ENCODE data around the gene LGR6. TPM values are rescaled to one million over a fixed set of nuclear protein-coding genes. Genes with fewer than 3 reads are reported as not detected.

Gene LGR6
- total and polyA plus RNA-seq, 2 of the 8 experiments (the other 6 are each of a cell fraction or from before 2014, with no cell fraction given) = 0.50 to 1.0 TPM

DNA sequence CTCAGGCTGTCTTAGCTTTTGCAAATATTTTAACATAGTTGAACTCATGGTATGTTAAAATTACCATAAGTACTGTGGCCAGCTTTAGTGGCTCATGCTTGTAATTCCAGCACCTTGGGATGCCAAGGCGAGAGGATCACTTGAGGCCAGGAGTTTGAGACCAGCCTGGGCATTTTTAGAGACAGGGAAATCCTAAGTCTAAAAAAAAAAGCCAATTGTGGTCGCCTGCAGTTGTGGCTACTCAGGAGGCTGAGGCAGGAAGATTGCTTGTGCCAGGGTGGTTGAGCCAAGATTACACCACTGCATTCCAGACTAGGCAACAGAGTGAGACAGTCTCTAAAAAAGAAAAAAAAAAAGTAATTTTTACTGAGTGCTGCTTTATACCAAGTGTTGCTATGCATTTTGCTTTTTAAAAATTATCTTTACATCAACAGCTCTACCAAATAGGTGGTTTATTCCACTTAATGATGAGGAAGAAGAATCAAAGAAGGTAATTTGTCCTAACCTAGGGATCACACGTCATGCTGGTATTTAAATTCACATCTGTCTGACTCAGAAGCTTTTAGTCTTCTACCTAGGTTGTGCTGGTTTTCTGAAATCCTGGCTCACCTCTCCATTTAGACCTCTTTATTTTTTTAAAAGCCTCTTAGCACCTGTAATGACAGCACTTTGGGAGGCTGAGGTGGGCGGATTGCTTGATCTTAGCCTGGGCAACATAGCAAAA is 171.7 kb downstream of the LGR6 start:
- Histone ChIP-seq H2BK120ac (replicated peaks; ENCODE audit: low read depth, low read length) (no peak overlapping the region), H3K23me2 (ENCODE audit: low read depth, low read length) (no peaks in the 10 kb centered on the region), H3K4ac (replicated peaks; ENCODE audit: insufficient read length, low read depth, low read length) (no peak overlapping the region), H3K56ac (replicated peaks; ENCODE audit: insufficient read length, low read depth, low read length) (no peak overlapping the region), H4K91ac (replicated peaks; ENCODE audit: insufficient read length, low read length) (no peak overlapping the region), H3K79me1 (ENCODE audit: low read depth, low read length) (no peaks in the 10 kb centered on the region), H4K8ac (ENCODE audit: extremely low read depth, insufficient read depth, low read length) (no peak overlapping the region), H2BK20ac (ENCODE audit: low read length) (no peak overlapping the region), H3K4me3 (ENCODE audit: extremely low read depth in 1 of 4, insufficient read depth in 2 of 4, low read depth in 3 of 4, low read length in 4 of 4) (no peak overlapping the region), H3K27ac (ENCODE audit: low read depth, low read length) (no peak overlapping the region), H2BK5ac (ENCODE audit: low read depth, low read length) (no peak overlapping the region), H3K36me3 (ENCODE audit: control insufficient read depth in 2 of 4, insufficient read depth in 4 of 4, low read length in 3 of 4) (no peaks in the 10 kb centered on the region), H2BK12ac (ENCODE audit: low read depth, low read length) (no peak overlapping the region), H2BK15ac (ENCODE audit: low read length) (no peak overlapping the region), H4K20me1 (replicated peaks in 1 of 2; ENCODE audit: control insufficient read depth in 1 of 2, insufficient read depth in 2 of 2, low read length in 2 of 2) (no peaks in the 10 kb centered on the region), H3K4me2 (ENCODE audit: insufficient read depth in 1 of 2, low read depth in 2 of 2, low read length in 2 of 2) (no peak overlapping the region; a peak in 1 of 4 replicates), H3K9ac (replicated peaks in 1 of 4; ENCODE audit: extremely low read depth in 1 of 4, low read depth in 3 of 4, low read length in 3 of 4) (no peak overlapping the region), H3K23ac (ENCODE audit: insufficient read length) (no peak overlapping the region), H2AFZ (ENCODE audit: low read length) (no peak overlapping the region), H3K18ac (ENCODE audit: extremely low read depth, low read length) (no peak overlapping the region), H3K9me3 (ENCODE audit: insufficient read depth in 2 of 2, low read depth in 1 of 2, low read length in 1 of 2) (no peaks in the 10 kb centered on the region), H4K5ac (ENCODE audit: insufficient read length, low read depth, low read length) (no peak overlapping the region), H3K27me3 (replicated peaks in 1 of 4; ENCODE audit: control insufficient read depth in 3 of 4, extremely low read depth in 1 of 4, insufficient read depth in 3 of 4, low read length in 3 of 4) (no peaks in the 10 kb centered on the region), H3K79me2 (ENCODE audit: control insufficient read depth in 1 of 2, insufficient read depth in 2 of 2, low read length in 2 of 2) (peaks cover 0 to 24% of the 10 kb centered on the region in 2 experiments; a peak in 2 of 4 replicates), H3K4me1 (replicated peaks in 1 of 4; ENCODE audit: control insufficient read depth in 3 of 4, insufficient read depth in 4 of 4, low read length in 3 of 4) (peaks cover 2 to 14% (median 11%) of the 10 kb centered on the region in 4 experiments), H3K14ac (ENCODE audit: insufficient read length) (no peak overlapping the region), H2AK5ac (ENCODE audit: low read depth, low read length) (no peak overlapping the region)
- 57% methylated on average over 4 of the region's 4 CpGs; no CpG with 5 or more reads in 1 of the 2 experiments for WGBS, 2 experiments (ENCODE audit: extremely low coverage in 1 of 2, insufficient coverage in 1 of 2, insufficient read length in 1 of 2, insufficient replicate concordance in 2 of 2, low coverage in 1 of 2, low lambda C conversion rate in 2 of 2, missing lambda C conversion rate in 1 of 2)
- FAIRE-seq = no peak
- ChIA-PET CTCF (ENCODE audit: partially characterized antibody) (interaction anchor here (0.6 to 1.1 kb wide), 2 partner anchors 14 to 23 kb away, joined by 3 read pairs; partner anchors contain the start of gene UBE2T), POLR2A (ENCODE audit: partially characterized antibody) (interaction anchor here (0.7 to 1.2 kb wide), 3 partner anchors 16 to 279 kb away, joined by 3 read pairs; no protein-coding TSS in a partner anchor)
- DNase-seq (ENCODE audit: low read depth in 1 of 2, low spot score in 2 of 2) = no peak
- TF ChIP-seq SAP30 (IDR thresholded peaks at IDR 0.05; ENCODE audit: insufficient read depth, insufficient replicate concordance, low read length) (no peak), GTF2F1 (IDR thresholded peaks at IDR 0.05; ENCODE audit: borderline replicate concordance, low read depth, low read length) (no peak), TAF1 (IDR thresholded peaks at IDR 0.05; ENCODE audit: low read depth, low read length) (no peak), TEAD4 (IDR thresholded peaks at IDR 0.05; ENCODE audit: low read depth, low read length) (0 out of 2 replicates have a peak, but pooled peaks have one; percentile 12)
